MCF 10A (cell line): Measurements from ENCODE around the gene ELL. TPM values are rescaled to one million over a fixed set of nuclear protein-coding genes. Genes with fewer than 3 reads are reported as not detected.

Source experiments
- BruUV-seq: library from RNA; stranded (reverse); fragments of 400-500 nt; replicated peaks from 2 replicates; lab custom pipeline; 2021; lab: Mats Ljungman, UMichigan
- CTCF ChIA-PET: fragments of 300-600 bp; sonication (Branson Sonifier 250); formaldehyde crosslinking; extraction: SDS; loops from one replicate; lab custom pipeline; 2021; ENCODE audit warnings: antibody characterized with exemption, inconsistent platforms; lab: Yijun Ruan, JAX
- POLR2A ChIA-PET: fragments of 300-600, 350-650 bp; sonication (Branson Sonifier 250); formaldehyde crosslinking; extraction: SDS; loops from one replicate; lab custom pipeline; 2020; ENCODE audit warnings: antibody characterized with exemption, inconsistent platforms; lab: Yijun Ruan, JAX
- DNase-seq: peaks from one replicate; pipeline ENCODE4 v3.0.0-alpha.2; 2018; ENCODE audit not compliant: unreplicated experiment
- H3K27ac Mint-ChIP-seq: one replicate; pipeline ENCODE4 v1.8.0; 2022; ENCODE audit warnings: mild to moderate bottlenecking, low read depth, mixed read lengths; ENCODE audit not compliant: unreplicated experiment
- H3K27me3 Mint-ChIP-seq: one replicate; pipeline ENCODE4 v1.8.0; 2022; ENCODE audit warnings: mixed read lengths; ENCODE audit not compliant: insufficient read depth, unreplicated experiment
- H3K36me3 Mint-ChIP-seq: one replicate; pipeline ENCODE4 v1.8.0; 2022; ENCODE audit warnings: mild to moderate bottlenecking, moderate library complexity, mixed read lengths; ENCODE audit not compliant: insufficient read depth, unreplicated experiment
- H3K4me1 Mint-ChIP-seq: one replicate; pipeline ENCODE4 v1.8.0; 2022; ENCODE audit warnings: mixed read lengths; ENCODE audit not compliant: insufficient read depth, unreplicated experiment
- H3K4me3 Mint-ChIP-seq: one replicate; pipeline ENCODE4 v1.8.0; 2022; ENCODE audit warnings: mild to moderate bottlenecking, moderate library complexity, mixed read lengths; ENCODE audit not compliant: unreplicated experiment
- H3K9me3 Mint-ChIP-seq: one replicate; pipeline ENCODE4 v1.8.0; 2022; ENCODE audit warnings: mixed read lengths; ENCODE audit not compliant: unreplicated experiment
- CTCF ChIP-seq: fragments of 200-600 bp; IDR thresholded peaks from one replicate; pipeline ENCODE4 v1.8.0; 2022; ENCODE audit warnings: antibody characterized with exemption, mild to moderate bottlenecking; ENCODE audit not compliant: unreplicated experiment
- intact Hi-C: fragments of 100-400 bp; cut with micrococcal nuclease; formaldehyde crosslinking; loops from 2 replicates; pipeline ENCODE4 v1.14.1; 2022
- total RNA-seq: library from RNA; stranded (reverse); gene quantifications from 2 replicates; pipeline ENCODE4 v1.2.3, GENCODE V29; 2022

Gene ELL
- total RNA-seq, 1 experiment from 2014 or later: 22.4 TPM

- Mint-ChIP-seq H3K36me3 (peaks cover 54% of the 10 kb centered on the region), H3K27ac (peak overlapping the region; percentile 26), H3K4me3 (no peak overlapping the region), H3K9me3 (no peaks in the 10 kb centered on the region), H3K27me3 (no peaks in the 10 kb centered on the region), H3K4me1 (peaks cover 22% of the 10 kb centered on the region)
- intact Hi-C loops: no loop called here
- POLR2A ChIA-PET: no interaction called here
- no peak for TF ChIP-seq CTCF
- no TSS peak for BruUV-seq
- no peak for DNase-seq
- CTCF ChIA-PET: interaction anchor here (0.9 to 1.6 kb wide), 3 partner anchors 13 to 132 kb away, joined by 3 to 5 read pairs (median 4); partner anchors contain the start of gene REX1BD
These were observed 65.6 kb downstream of the ELL start for GRCh38 chr19:18456279-18456678.

GRCh38 chr19:18453269-18454024 lies 68.4 kb downstream of the ELL start:
- BruUV-seq: no TSS peak
- Mint-ChIP-seq H3K9me3 (no peaks in the 10 kb centered on the region), H3K27ac (peak overlapping the region; percentile 17), H3K27me3 (no peaks in the 10 kb centered on the region), H3K4me1 (peaks cover 9% of the 10 kb centered on the region), H3K4me3 (no peak overlapping the region), H3K36me3 (peaks cover 59% of the 10 kb centered on the region)
- intact Hi-C loops: loop anchor here (5.0 kb wide), 1 partner anchor 69 kb away; the partner anchor contains the start of gene ELL
- ChIA-PET POLR2A (interaction anchor here (0.8 to 2.2 kb wide), 4 partner anchors 43 to 136 kb away, joined by 3 to 13 read pairs (median 4); partner anchors contain the start of genes KXD1 and UBA52), CTCF (interaction anchor here (1.1 to 5.1 kb wide), 6 partner anchors 9 to 395 kb away, joined by 3 to 59 read pairs (median 4); partner anchors contain the start of gene UBA52)
- TF ChIP-seq CTCF: no peak
- DNase-seq: peak; percentile 79

- ChIA-PET CTCF (interaction anchor here (0.7 to 5.1 kb wide), 9 partner anchors 10 to 396 kb away, joined by 3 to 59 read pairs (median 10); no protein-coding TSS in a partner anchor), POLR2A (interaction anchor here (2.1 to 2.2 kb wide), 2 partner anchors 69 to 119 kb away, joined by 6 to 13 read pairs; partner anchors contain the start of genes ELL and UBA52)
- DNase-seq: no peak
- Mint-ChIP-seq H3K4me3 (no peak overlapping the region), H3K9me3 (no peaks in the 10 kb centered on the region), H3K36me3 (peaks cover 57% of the 10 kb centered on the region), H3K27me3 (no peaks in the 10 kb centered on the region), H3K27ac (no peak overlapping the region), H3K4me1 (peaks cover 9% of the 10 kb centered on the region)
- no TSS peak for BruUV-seq
- intact Hi-C loops: loop anchor here (5.0 kb wide), 1 partner anchor 70 kb away; the partner anchor contains the start of gene ELL
- TF ChIP-seq CTCF: no peak
These were observed 69.5 kb downstream of the ELL start for GRCh38 chr19:18452386-18452785.
